ENCODE data around the gene CA11. TPM values are rescaled to one million over a fixed set of nuclear protein-coding genes. Genes with fewer than 3 reads are reported as not detected.

CA11 gene
- total and polyA plus RNA-seq, 2 of the 8 experiments (the other 6 are each of a cell fraction or from before 2014, with no cell fraction given): 51.7 to 71.4 TPM

- TF ChIP-seq, protein P1, sequence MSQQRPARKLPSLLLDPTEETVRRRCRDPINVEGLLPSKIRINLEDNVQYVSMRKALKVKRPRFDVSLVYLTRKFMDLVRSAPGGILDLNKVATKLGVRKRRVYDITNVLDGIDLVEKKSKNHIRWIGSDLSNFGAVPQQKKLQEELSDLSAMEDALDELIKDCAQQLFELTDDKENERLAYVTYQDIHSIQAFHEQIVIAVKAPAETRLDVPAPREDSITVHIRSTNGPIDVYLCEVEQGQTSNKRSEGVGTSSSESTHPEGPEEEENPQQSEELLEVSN (IDR thresholded peaks at IDR 0.05): no peak
- TF ChIP-seq KDM4A (IDR thresholded peaks at IDR 0.05; ENCODE audit: low read depth, low read length, severe bottlenecking): no peak
- no peak for TF ChIP-seq SRF (IDR thresholded peaks at IDR 0.05; ENCODE audit: low read depth, low read length)
- TF ChIP-seq POLR2A (IDR thresholded peaks at IDR 0.05; ENCODE audit: control extremely low read depth in 1 of 2, low read depth in 2 of 2, low read length in 2 of 2): no peak; a peak in 1 of 3 replicates
- no peak for TF ChIP-seq PHF8 (conservative IDR thresholded peaks at IDR 0.05; ENCODE audit: low read depth, low read length)
- no peak for TF ChIP-seq HDAC6 (IDR thresholded peaks at IDR 0.05; ENCODE audit: low read depth, low read length)
- no peak; a peak in 1 of 4 replicates for TF ChIP-seq CTCF (IDR thresholded peaks at IDR 0.05; ENCODE audit: control extremely low read depth in 1 of 3, insufficient read depth in 1 of 3, low read depth in 1 of 3, low read length in 3 of 3)
- TF ChIP-seq TAF1 (IDR thresholded peaks at IDR 0.05; ENCODE audit: low read depth, low read length): 0 out of 2 replicates have a peak, but pooled peaks have one; percentile 44
- TF ChIP-seq GABPA (IDR thresholded peaks at IDR 0.05; ENCODE audit: borderline replicate concordance, insufficient read depth, low read length): no peak
- no peak for TF ChIP-seq TCF12 (IDR thresholded peaks at IDR 0.05; ENCODE audit: low read depth, low read length)
Measured at GRCh38 chr19:48637948-48638830, 7.8 kb downstream of the CA11 start (continued).

Measured in H1 (cell line).